ENCODE data around the gene EFNA2. TPM values are rescaled to one million over a fixed set of nuclear protein-coding genes. Genes with fewer than 3 reads are reported as not detected.

Gene EFNA2
- total RNA-seq, 1 experiment from 2014 or later: 14.3 TPM

DNA sequence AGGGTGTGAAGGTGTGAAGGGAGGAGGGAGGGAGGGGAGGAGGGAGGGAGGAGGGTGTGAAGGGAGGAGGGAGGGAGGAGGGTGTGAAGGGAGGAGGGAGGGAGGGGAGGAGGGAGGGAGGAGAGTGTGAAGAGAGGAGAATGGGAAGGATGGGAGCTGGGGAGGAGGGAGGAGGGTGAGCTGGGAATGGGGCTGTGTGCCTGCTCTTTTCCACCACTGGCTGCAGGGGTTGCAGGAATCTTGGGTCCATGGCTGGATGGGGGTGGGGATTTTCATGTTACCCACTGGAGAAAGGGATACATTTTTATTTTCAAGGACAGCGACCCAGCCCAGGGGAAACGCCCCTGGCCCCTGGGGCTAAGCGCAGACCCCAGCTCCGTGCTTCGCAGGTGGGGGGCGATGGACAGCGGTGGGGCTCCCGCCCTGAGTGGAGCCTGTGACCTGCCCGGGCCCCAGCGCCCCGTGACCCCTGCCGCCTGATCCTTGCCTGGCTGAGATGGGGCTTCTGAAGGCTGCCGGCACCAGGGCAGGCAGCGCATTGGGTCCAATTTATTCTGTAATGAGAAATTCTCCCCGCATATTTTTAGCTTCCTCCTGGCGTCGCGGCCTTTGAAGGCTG, 3.0 kb upstream of the EFNA2 start:
- TF ChIP-seq, protein P1, sequence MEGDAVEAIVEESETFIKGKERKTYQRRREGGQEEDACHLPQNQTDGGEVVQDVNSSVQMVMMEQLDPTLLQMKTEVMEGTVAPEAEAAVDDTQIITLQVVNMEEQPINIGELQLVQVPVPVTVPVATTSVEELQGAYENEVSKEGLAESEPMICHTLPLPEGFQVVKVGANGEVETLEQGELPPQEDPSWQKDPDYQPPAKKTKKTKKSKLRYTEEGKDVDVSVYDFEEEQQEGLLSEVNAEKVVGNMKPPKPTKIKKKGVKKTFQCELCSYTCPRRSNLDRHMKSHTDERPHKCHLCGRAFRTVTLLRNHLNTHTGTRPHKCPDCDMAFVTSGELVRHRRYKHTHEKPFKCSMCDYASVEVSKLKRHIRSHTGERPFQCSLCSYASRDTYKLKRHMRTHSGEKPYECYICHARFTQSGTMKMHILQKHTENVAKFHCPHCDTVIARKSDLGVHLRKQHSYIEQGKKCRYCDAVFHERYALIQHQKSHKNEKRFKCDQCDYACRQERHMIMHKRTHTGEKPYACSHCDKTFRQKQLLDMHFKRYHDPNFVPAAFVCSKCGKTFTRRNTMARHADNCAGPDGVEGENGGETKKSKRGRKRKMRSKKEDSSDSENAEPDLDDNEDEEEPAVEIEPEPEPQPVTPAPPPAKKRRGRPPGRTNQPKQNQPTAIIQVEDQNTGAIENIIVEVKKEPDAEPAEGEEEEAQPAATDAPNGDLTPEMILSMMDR (conservative IDR thresholded peaks at IDR 0.05): no peak
- H4K8ac ChIP-seq (replicated peaks; ENCODE audit: insufficient read length, low read depth, low read length): no peak overlapping the region
- H3K4ac ChIP-seq (ENCODE audit: low read depth, low read length): no peak overlapping the region
- H3K4me1 ChIP-seq (ENCODE audit: insufficient read depth, low read length): no peaks in the 10 kb centered on the region
- no peak overlapping the region for H4K5ac ChIP-seq (ENCODE audit: insufficient read length, low read depth, low read length)
- H2BK120ac ChIP-seq (ENCODE audit: low read depth, low read length, poor library complexity, severe bottlenecking): no peak overlapping the region
- H3K9me3 Mint-ChIP-seq: no peaks in the 10 kb centered on the region
- H3K27me3 ChIP-seq (ENCODE audit: insufficient read depth, low read length): no peaks in the 10 kb centered on the region
- H3K79me2 ChIP-seq (ENCODE audit: insufficient read depth, low read length): no peaks in the 10 kb centered on the region
- H3K18ac ChIP-seq (ENCODE audit: insufficient read length, low read depth, low read length): no peak overlapping the region
- H3K4me2 ChIP-seq (ENCODE audit: insufficient read depth, insufficient read length, low read length): no peak overlapping the region
- H3K23ac ChIP-seq (ENCODE audit: insufficient read length, low read depth, low read length): no peak overlapping the region
- H3K4me3 Mint-ChIP-seq: no peak overlapping the region
- no peak overlapping the region for H3K14ac ChIP-seq (ENCODE audit: insufficient read depth, low read length)
- no peak overlapping the region for H2BK20ac ChIP-seq (ENCODE audit: low read depth, low read length, poor library complexity, severe bottlenecking)
- no peaks in the 10 kb centered on the region for H4K20me1 ChIP-seq (ENCODE audit: control insufficient read depth, insufficient read depth, insufficient read length)
- H2AK5ac ChIP-seq (ENCODE audit: insufficient read length, low read length): no peak overlapping the region
- H2AFZ ChIP-seq (ENCODE audit: low read length): no peak overlapping the region
- WGBS (ENCODE audit: extremely low coverage, insufficient read length, low lambda C conversion rate): no CpG with 5 or more reads among the region's 18 CpGs
- H3K27ac Mint-ChIP-seq: no peak overlapping the region
- DNase-seq: no peak
- peaks cover 15% of the 10 kb centered on the region for H3K27me3 Mint-ChIP-seq (ENCODE audit: low read depth)
- H3K79me1 ChIP-seq (ENCODE audit: insufficient read depth, low read depth, low read length, poor library complexity, severe bottlenecking): no peaks in the 10 kb centered on the region
- H3K9me3 ChIP-seq (ENCODE audit: control insufficient read depth, low read depth, low read length): no peaks in the 10 kb centered on the region
- peaks cover 0 to 25% (median 9%) of the 10 kb centered on the region in 3 experiments; a peak in 5 of 7 replicates for H3K36me3 Mint-ChIP-seq (ENCODE audit: insufficient read depth in 1 of 3, low read depth in 3 of 3)
- no peak overlapping the region for H2BK15ac ChIP-seq (ENCODE audit: low read depth, low read length)
- no peak overlapping the region for H3T11ph ChIP-seq (ENCODE audit: low read length)
- no peak overlapping the region for H3K27ac ChIP-seq (ENCODE audit: insufficient read length, low read depth, low read length)
- H4K91ac ChIP-seq (ENCODE audit: insufficient read length, low read depth, low read length): no peak overlapping the region
- no peak overlapping the region for H3K56ac ChIP-seq (ENCODE audit: insufficient read length, low read depth, low read length)
- H2BK5ac ChIP-seq (ENCODE audit: insufficient read length, low read length): no peak overlapping the region
- peaks cover 4% of the 10 kb centered on the region for H3K23me2 ChIP-seq (ENCODE audit: insufficient read length, low read depth, low read length, poor library complexity, severe bottlenecking)
- H2BK12ac ChIP-seq (ENCODE audit: insufficient read length, low read depth, low read length): no peak overlapping the region
- H3K4me1 Mint-ChIP-seq: peaks cover 10 to 24% of the 10 kb centered on the region in 2 experiments
- H3K9ac ChIP-seq (ENCODE audit: extremely low read depth, insufficient read length, low read length): no peak overlapping the region
